Gastrocnemius medialis (tissue), 4 donors: Measurements from ENCODE around the gene NLGN4X.

Experiments used
- CTCF ChIP-seq, 5 experiments: fragments of 450-650 bp in 3 of 5; fragments of 200-600 bp in 2 of 5; sonication (generic) in 2 of 5; IDR thresholded peaks in 4 of 5; conservative IDR thresholded peaks in 1 of 5; 1 replicate in 4 of 5; 2 replicates in 1 of 5; pipeline ENCODE4 v1.5.1; 2016 to 2019; ENCODE audit warnings: antibody characterized with exemption in 5 of 5, mild to moderate bottlenecking in 3 of 5, moderate library complexity in 3 of 5
- POLR2A ChIP-seq, 2 donors: fragments of 450-650 bp; IDR thresholded peaks; one replicate each; pipeline ENCODE4 v1.6.1; 2017; ENCODE audit warnings: antibody characterized with exemption in 2 of 2, mild to moderate bottlenecking in 2 of 2, moderate library complexity in 2 of 2

- TF ChIP-seq POLR2A (IDR thresholded peaks at IDR 0.05) (no peak), CTCF (IDR thresholded peaks at IDR 0.05 in 4 of 5, conservative IDR thresholded peaks at IDR 0.05 in 1 of 5) (no peak)
Measured at GRCh38 chrX:6129195-6129594, 99.5 kb downstream of the NLGN4X start.
